GM19395 (cell line): ENCODE measurements around the gene CEMIP.

Experiments
- ATAC-seq: cut with Tn5 transposase; IDR thresholded peaks from one replicate; pipeline ENCODE4 v1.9.1; 2021; ENCODE audit warnings: mild to moderate bottlenecking, moderate library complexity; ENCODE audit not compliant: unreplicated experiment

CEMIP gene

GRCh38 chr15:80817901-80818300 is 38.7 kb downstream of the CEMIP start:
- ATAC-seq = no peak

- no peak for ATAC-seq
Observed at GRCh38 chr15:80819001-80819400, 39.8 kb downstream of the CEMIP start.

GRCh38 chr15:80820092-80820491 is 40.9 kb downstream of the CEMIP start:
- no peak for ATAC-seq

- no peak for ATAC-seq
Observed at GRCh38 chr15:80822256-80822655, 43.1 kb downstream of the CEMIP start.

GRCh38 chr15:80822676-80823075 is 43.5 kb downstream of the CEMIP start:
- ATAC-seq = no peak

GRCh38 chr15:80823120-80823519 is 44.0 kb downstream of the CEMIP start:
- ATAC-seq = no peak

GRCh38 chr15:80823995-80824394 is 44.8 kb downstream of the CEMIP start:
- ATAC-seq = no peak

- ATAC-seq = no peak
Observed at GRCh38 chr15:80825361-80826030, 46.3 kb downstream of the CEMIP start.

- ATAC-seq = no peak
Observed at GRCh38 chr15:80828796-80829195, 49.6 kb downstream of the CEMIP start.

GRCh38 chr15:80830677-80831076 is 51.5 kb downstream of the CEMIP start:
- no peak for ATAC-seq

- no peak for ATAC-seq
Observed at GRCh38 chr15:80831192-80831591, 52.0 kb downstream of the CEMIP start.

- no peak for ATAC-seq
Observed at GRCh38 chr15:80831606-80832224, 52.5 kb downstream of the CEMIP start.

GRCh38 chr15:80832686-80833085 is 53.5 kb downstream of the CEMIP start:
- no peak for ATAC-seq

- no peak for ATAC-seq
Observed at GRCh38 chr15:80834402-80834801, 55.2 kb downstream of the CEMIP start.

GRCh38 chr15:80834906-80835305 is 55.7 kb downstream of the CEMIP start:
- ATAC-seq = no peak

- no peak for ATAC-seq
Observed at GRCh38 chr15:80835336-80835735, 56.2 kb downstream of the CEMIP start.

- ATAC-seq = no peak
Observed at GRCh38 chr15:80836223-80836622, 57.1 kb downstream of the CEMIP start.

GRCh38 chr15:80837006-80837405 is 57.8 kb downstream of the CEMIP start:
- no peak for ATAC-seq

- ATAC-seq = no peak
Observed at GRCh38 chr15:80838012-80838411, 58.8 kb downstream of the CEMIP start.

- ATAC-seq = no peak
Observed at GRCh38 chr15:80838666-80839065, 59.5 kb downstream of the CEMIP start.

- no peak for ATAC-seq
Observed at GRCh38 chr15:80839764-80840130, 60.6 kb downstream of the CEMIP start.

- no peak for ATAC-seq
Observed at GRCh38 chr15:80840182-80841130, 61.3 kb downstream of the CEMIP start.
